Naive thymus-derived CD4-positive, alpha-beta T cell (primary cell): ENCODE results near the gene PLEKHM3. TPM values are rescaled to one million over a fixed set of nuclear protein-coding genes. Genes with fewer than 3 reads are reported as not detected.

Source experiments
- ATAC-seq: fragments of 150-1000 bp; cut with Tn5 transposase; 2 replicates; pipeline ENCODE4 v1.10.0; 2021; ENCODE audit warnings: mild to moderate bottlenecking, moderate library complexity
- CTCF ChIA-PET: fragments of 350-600 bp; sonication (Branson Sonifier 250); formaldehyde crosslinking; loops from one replicate; lab custom pipeline; 2021; ENCODE audit warnings: antibody characterized with exemption; lab: Charles Lee
- POLR2A ChIA-PET: fragments of 350-600 bp; sonication (Branson Sonifier 250); formaldehyde crosslinking; loops from one replicate; lab custom pipeline; 2021; ENCODE audit warnings: antibody characterized with exemption, inconsistent platforms; lab: Charles Lee
- DNase-seq, 9 donors: peaks; one replicate each; pipeline versions ENCODE4 v3.0.0 to v3.0.0-alpha.2; 2020 to 2022; ENCODE audit warnings: mixed read lengths in 1 of 9
- H3K27ac ChIP-seq: one replicate; pipeline ENCODE4 v1.7.0; 2013; ENCODE audit warnings: mild to moderate bottlenecking, low read depth, low read length, moderate library complexity
- H3K27me3 ChIP-seq, 2 donors: one replicate each; pipeline ENCODE4 v1.7.0; 2013; ENCODE audit warnings: low read length in 2 of 2, mild to moderate bottlenecking in 2 of 2, moderate library complexity in 2 of 2; ENCODE audit not compliant: control insufficient read depth in 2 of 2, insufficient read depth in 2 of 2
- H3K36me3 ChIP-seq, 3 experiments: 1 replicate in 2 of 3; 2 replicates in 1 of 3; pipeline ENCODE4 v1.7.0; 2013; ENCODE audit warnings: low read length in 3 of 3, mild to moderate bottlenecking in 3 of 3, moderate library complexity in 1 of 3; ENCODE audit not compliant: insufficient read depth in 3 of 3, control insufficient read depth in 2 of 3
- H3K4me1 ChIP-seq, 2 donors: one replicate each; pipeline ENCODE4 v1.7.0; 2013; ENCODE audit warnings: low read length in 2 of 2, mild to moderate bottlenecking in 2 of 2, moderate library complexity in 1 of 2; ENCODE audit not compliant: control insufficient read depth in 2 of 2, insufficient read depth in 2 of 2
- H3K4me3 ChIP-seq: 2 replicates; pipeline ENCODE4 v1.7.0; 2013; ENCODE audit warnings: mild to moderate bottlenecking, low read length
- H3K9me3 ChIP-seq, 3 experiments: 1 replicate in 2 of 3; 2 replicates in 1 of 3; pipeline ENCODE4 v1.7.0; 2013; ENCODE audit warnings: low read length in 3 of 3; ENCODE audit not compliant: control insufficient read depth in 2 of 3
- H3K27ac Mint-ChIP-seq, 9 donors: one replicate each; pipeline ENCODE4 v1.8.0; 2020 to 2022; ENCODE audit warnings: mixed read lengths in 9 of 9, mild to moderate bottlenecking in 8 of 9, moderate library complexity in 5 of 9, inconsistent platforms in 2 of 9
- H3K27me3 Mint-ChIP-seq, 5 donors: one replicate each; pipeline ENCODE4 v1.8.0; 2021 to 2022; ENCODE audit warnings: mixed read lengths in 5 of 5, mild to moderate bottlenecking in 1 of 5
- H3K36me3 Mint-ChIP-seq, 5 donors: one replicate each; pipeline ENCODE4 v1.8.0; 2020 to 2022; ENCODE audit warnings: mixed read lengths in 5 of 5, mild to moderate bottlenecking in 3 of 5, inconsistent platforms in 1 of 5
- H3K4me1 Mint-ChIP-seq, 7 donors: one replicate each; pipeline ENCODE4 v1.8.0; 2020 to 2022; ENCODE audit warnings: mixed read lengths in 7 of 7, mild to moderate bottlenecking in 3 of 7, inconsistent platforms in 1 of 7
- H3K4me3 Mint-ChIP-seq, 10 donors: one replicate each; pipeline ENCODE4 v1.8.0; 2020 to 2022; ENCODE audit warnings: mild to moderate bottlenecking in 10 of 10, mixed read lengths in 10 of 10, moderate library complexity in 6 of 10, inconsistent platforms in 2 of 10
- H3K9me3 Mint-ChIP-seq, 11 donors: one replicate each; pipeline ENCODE4 v1.8.0; 2020 to 2022; ENCODE audit warnings: mixed read lengths in 11 of 11, mild to moderate bottlenecking in 4 of 11, inconsistent platforms in 1 of 11, moderate library complexity in 1 of 11
- intact Hi-C, 2 donors: fragments of 100-400 bp; cut with micrococcal nuclease; formaldehyde crosslinking; loops; one replicate each; pipeline ENCODE4 v1.15.1; 2023
- polyA plus RNA-seq, 2 donors: library from polyadenylated mRNA; unstranded; fragments of 300-500 nt; fragmentation: Illumina TruSeq; gene quantifications; one replicate each; pipeline ENCODE4 v1.2.3, GENCODE V29; 2021
- total RNA-seq, 6 experiments: library from RNA in 5 of 6; stranded (reverse) in 5 of 6; gene quantifications; 1 replicate in 5 of 6; 2 replicates in 1 of 6; pipeline ENCODE4 v1.2.3 and lab custom pipeline; 2021 to 2026

The PLEKHM3 gene
- total and polyA plus RNA-seq, 7 experiments from 2014 or later, result 3.8 to 19.4 (median 13.8) TPM

DNA sequence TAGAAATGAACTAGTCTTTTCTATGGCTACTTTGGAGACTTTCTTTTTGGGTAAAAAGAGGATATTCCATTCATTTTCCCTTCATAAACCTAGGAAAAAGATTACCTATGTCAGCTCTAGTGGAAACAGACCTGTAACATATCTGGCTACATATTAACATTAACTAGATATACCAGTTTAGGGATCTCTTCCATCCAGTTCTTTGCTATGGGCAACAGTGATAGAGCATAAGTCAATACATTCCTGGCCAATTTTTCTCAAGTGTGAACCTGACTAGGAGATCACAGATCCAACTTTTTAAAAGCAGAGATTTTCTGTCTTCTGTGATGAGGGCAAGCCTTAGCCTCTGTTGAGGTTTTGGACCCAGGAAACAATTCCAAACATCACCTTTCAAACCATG lies 34.5 kb downstream of the PLEKHM3 start:
- H3K4me3 Mint-ChIP-seq, result no peak overlapping the region
- H3K9me3 Mint-ChIP-seq, result no peaks in the 10 kb centered on the region
- ChIA-PET POLR2A (no interaction called here), CTCF (no interaction called here)
- intact Hi-C loops, result no loop called here
- no peak overlapping the region for H3K27ac Mint-ChIP-seq
- H3K4me1 ChIP-seq, result no peaks in the 10 kb centered on the region
- H3K27ac ChIP-seq, result no peak overlapping the region
- peaks cover 0 to 19% (median 8%) of the 10 kb centered on the region in 5 donors for H3K36me3 Mint-ChIP-seq
- H3K4me3 ChIP-seq, result no peak overlapping the region
- ATAC-seq, result no peak
- no peaks in the 10 kb centered on the region for H3K27me3 ChIP-seq
- no peaks in the 10 kb centered on the region for H3K27me3 Mint-ChIP-seq
- H3K9me3 ChIP-seq, result no peaks in the 10 kb centered on the region
- DNase-seq, result no peak
- H3K4me1 Mint-ChIP-seq, result peaks cover 0 to 19% (median 10%) of the 10 kb centered on the region in 7 donors
- no peaks in the 10 kb centered on the region for H3K36me3 ChIP-seq

- peaks cover 0 to 14% (median 11%) of the 10 kb centered on the region in 5 donors for H3K36me3 Mint-ChIP-seq
- no peaks in the 10 kb centered on the region for H3K4me1 ChIP-seq
- no peak for ATAC-seq
- DNase-seq, result no peak
- H3K27me3 ChIP-seq, result no peaks in the 10 kb centered on the region
- ChIA-PET CTCF (no interaction called here), POLR2A (no interaction called here)
- peaks cover 1 to 15% (median 6%) of the 10 kb centered on the region in 7 donors for H3K4me1 Mint-ChIP-seq
- H3K9me3 ChIP-seq, result no peaks in the 10 kb centered on the region
- no peak overlapping the region for H3K27ac ChIP-seq
- H3K9me3 Mint-ChIP-seq, result no peaks in the 10 kb centered on the region
- H3K4me3 Mint-ChIP-seq, result no peak overlapping the region
- intact Hi-C loops, result no loop called here
- H3K27me3 Mint-ChIP-seq, result no peaks in the 10 kb centered on the region
- no peak overlapping the region for H3K4me3 ChIP-seq
- H3K27ac Mint-ChIP-seq, result no peak overlapping the region
- no peaks in the 10 kb centered on the region for H3K36me3 ChIP-seq
Observed at GRCh38 chr2:207988975-207989374, 36.4 kb downstream of the PLEKHM3 start.

DNA sequence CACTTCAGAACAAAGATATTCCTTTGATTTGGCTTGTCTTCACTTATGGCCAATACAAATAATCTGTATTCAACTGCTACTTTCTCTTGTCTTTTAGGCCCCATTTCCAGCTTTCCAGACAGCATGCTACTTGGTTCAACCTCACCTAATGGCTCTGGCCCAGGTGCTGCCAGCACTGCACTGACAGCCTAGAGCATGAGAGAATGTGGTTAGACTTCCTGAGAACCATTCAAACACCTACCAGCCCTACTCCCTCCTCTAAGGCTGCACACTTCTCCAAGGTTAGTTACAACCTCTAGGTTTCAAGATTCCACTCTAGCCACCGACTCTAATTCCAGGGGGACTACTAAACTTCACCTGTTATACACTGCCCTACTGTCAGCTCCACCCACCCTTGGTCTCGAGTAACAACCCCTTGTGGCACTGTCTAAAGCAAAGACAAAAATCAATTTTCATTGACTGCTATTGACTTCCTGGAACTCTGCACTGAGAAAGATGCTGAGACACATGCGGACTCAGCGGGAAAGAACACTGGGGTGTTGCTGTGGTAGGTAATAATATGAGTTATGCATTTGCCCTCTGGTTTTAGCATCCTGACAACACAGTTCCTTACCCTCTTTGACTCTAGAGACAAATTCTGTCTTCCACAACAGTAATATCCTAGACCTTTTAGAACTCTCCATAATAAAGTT lies 38.2 kb downstream of the PLEKHM3 start:
- Histone ChIP-seq H3K36me3 (no peaks in the 10 kb centered on the region), H3K27ac (no peak overlapping the region), H3K27me3 (no peaks in the 10 kb centered on the region), H3K4me3 (no peak overlapping the region), H3K9me3 (no peaks in the 10 kb centered on the region), H3K4me1 (no peaks in the 10 kb centered on the region)
- CTCF ChIA-PET, result no interaction called here
- DNase-seq (no peak), ATAC-seq (no peak)
- peaks cover 0 to 16% (median 10%) of the 10 kb centered on the region in 7 donors for H3K4me1 Mint-ChIP-seq
- intact Hi-C loops, result no loop called here
- H3K9me3 Mint-ChIP-seq, result no peaks in the 10 kb centered on the region
- no peaks in the 10 kb centered on the region for H3K27me3 Mint-ChIP-seq
- H3K27ac Mint-ChIP-seq, result peak overlapping the region in 2 of 9 donors; percentile 0 to 1
- POLR2A ChIA-PET, result no interaction called here
- peaks cover 0 to 14% (median 7%) of the 10 kb centered on the region in 5 donors for H3K36me3 Mint-ChIP-seq
- no peak overlapping the region for H3K4me3 Mint-ChIP-seq

- ChIA-PET POLR2A (no interaction called here), CTCF (no interaction called here)
- Histone ChIP-seq H3K27ac (no peak overlapping the region), H3K4me1 (no peaks in the 10 kb centered on the region), H3K36me3 (no peaks in the 10 kb centered on the region), H3K9me3 (no peaks in the 10 kb centered on the region), H3K27me3 (no peaks in the 10 kb centered on the region), H3K4me3 (no peak overlapping the region)
- peaks cover 0 to 15% (median 10%) of the 10 kb centered on the region in 7 donors for H3K4me1 Mint-ChIP-seq
- no peaks in the 10 kb centered on the region for H3K27me3 Mint-ChIP-seq
- no peak overlapping the region for H3K27ac Mint-ChIP-seq
- H3K4me3 Mint-ChIP-seq, result no peak overlapping the region
- ATAC-seq (no peak), DNase-seq (no peak)
- H3K36me3 Mint-ChIP-seq, result peaks cover 0 to 14% (median 7%) of the 10 kb centered on the region in 5 donors
- intact Hi-C loops, result no loop called here
- H3K9me3 Mint-ChIP-seq, result no peaks in the 10 kb centered on the region
Observed at GRCh38 chr2:207984765-207985480, 40.4 kb downstream of the PLEKHM3 start.

- intact Hi-C loops, result no loop called here
- no peaks in the 10 kb centered on the region for H3K36me3 ChIP-seq
- H3K4me3 ChIP-seq, result no peak overlapping the region
- H3K4me3 Mint-ChIP-seq, result no peak overlapping the region
- POLR2A ChIA-PET, result no interaction called here
- H3K4me1 ChIP-seq, result no peaks in the 10 kb centered on the region
- no peaks in the 10 kb centered on the region for H3K27me3 Mint-ChIP-seq
- CTCF ChIA-PET, result no interaction called here
- no peak for DNase-seq
- H3K27me3 ChIP-seq, result no peaks in the 10 kb centered on the region
- peak; percentile 63 for ATAC-seq
- peaks cover 0 to 16% (median 7%) of the 10 kb centered on the region in 5 donors for H3K36me3 Mint-ChIP-seq
- H3K4me1 Mint-ChIP-seq, result peaks cover 0 to 15% (median 10%) of the 10 kb centered on the region in 7 donors
- H3K27ac Mint-ChIP-seq, result no peak overlapping the region
- no peaks in the 10 kb centered on the region for H3K9me3 ChIP-seq
- no peaks in the 10 kb centered on the region for H3K9me3 Mint-ChIP-seq
- no peak overlapping the region for H3K27ac ChIP-seq
Observed at GRCh38 chr2:207983641-207984042, 41.7 kb downstream of the PLEKHM3 start.

DNA sequence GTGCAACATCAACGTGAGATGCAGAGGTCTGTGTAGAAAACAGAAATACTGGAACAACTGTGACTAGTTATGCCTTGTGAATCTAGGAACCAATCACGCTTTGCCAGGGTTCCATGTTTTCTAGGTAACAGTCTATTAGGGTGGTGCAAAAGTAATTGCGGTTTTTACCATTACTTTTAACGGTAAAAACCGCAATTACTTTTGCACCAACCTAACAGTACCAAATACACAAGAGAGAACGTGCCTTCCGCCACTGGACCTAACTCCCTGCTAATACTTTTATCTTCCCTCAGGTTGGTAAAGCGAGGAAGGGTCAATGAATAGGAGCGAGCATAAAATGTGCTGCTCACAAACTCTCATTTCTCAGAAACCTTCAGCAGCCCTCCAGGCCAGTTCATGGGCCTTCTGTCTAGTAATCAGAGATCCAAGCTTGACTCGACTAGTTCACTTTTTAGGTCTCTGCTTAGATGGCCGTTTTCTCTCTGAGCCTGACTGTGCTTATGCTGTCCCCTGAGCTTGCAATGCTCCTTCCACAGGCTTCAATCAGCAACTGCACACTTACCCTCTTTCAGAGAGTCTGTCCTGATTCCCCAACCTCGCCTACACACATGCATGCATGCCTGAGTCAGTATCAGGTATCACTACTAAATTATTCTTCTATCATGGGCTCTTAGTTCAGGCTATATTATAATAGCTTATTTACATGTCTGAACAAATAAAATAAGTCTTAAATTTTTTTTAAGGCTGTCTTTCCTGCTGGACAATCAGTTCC lies 47.0 kb downstream of the PLEKHM3 start:
- ATAC-seq (no peak), DNase-seq (no peak)
- Mint-ChIP-seq H3K36me3 (peaks cover 0 to 14% (median 4%) of the 10 kb centered on the region in 5 donors), H3K4me3 (no peak overlapping the region), H3K4me1 (peaks cover 2 to 18% (median 11%) of the 10 kb centered on the region in 7 donors), H3K27me3 (no peaks in the 10 kb centered on the region), H3K27ac (peak overlapping the region in 1 of 9 donors; percentile 28), H3K9me3 (no peaks in the 10 kb centered on the region)
- no peak overlapping the region for H3K4me3 ChIP-seq
- ChIA-PET POLR2A (no interaction called here), CTCF (no interaction called here)
- H3K9me3 ChIP-seq, result no peaks in the 10 kb centered on the region
- H3K27me3 ChIP-seq, result no peaks in the 10 kb centered on the region
- no peak overlapping the region for H3K27ac ChIP-seq
- intact Hi-C loops, result loop anchor here in 1 of 2 donors (10.0 kb wide), 1 partner anchor 1284 kb away; no protein-coding TSS in a partner anchor
- H3K36me3 ChIP-seq, result peaks cover 0 to 13% (median 7%) of the 10 kb centered on the region in 3 experiments
- H3K4me1 ChIP-seq, result no peaks in the 10 kb centered on the region
